T follicular helper cell (primary cell): ENCODE results near the gene HDHD5.
"Not testable (repeated sequence)": the region's sequence is repeated elsewhere in the genome, so short reads cannot be mapped to it uniquely, and the experiment has no call there.

Experiments
- DNase-seq: peaks from one replicate; pipeline ENCODE4 v3.0.0-alpha.2; 2020; ENCODE audit warnings: low read depth

The HDHD5 gene

GRCh38 chr22:17155941-17156340 is 3.1 kb downstream of the HDHD5 start:
- DNase-seq = no peak

GRCh38 chr22:17152971-17153370 is 6.1 kb downstream of the HDHD5 start:
- DNase-seq = no peak

DNA sequence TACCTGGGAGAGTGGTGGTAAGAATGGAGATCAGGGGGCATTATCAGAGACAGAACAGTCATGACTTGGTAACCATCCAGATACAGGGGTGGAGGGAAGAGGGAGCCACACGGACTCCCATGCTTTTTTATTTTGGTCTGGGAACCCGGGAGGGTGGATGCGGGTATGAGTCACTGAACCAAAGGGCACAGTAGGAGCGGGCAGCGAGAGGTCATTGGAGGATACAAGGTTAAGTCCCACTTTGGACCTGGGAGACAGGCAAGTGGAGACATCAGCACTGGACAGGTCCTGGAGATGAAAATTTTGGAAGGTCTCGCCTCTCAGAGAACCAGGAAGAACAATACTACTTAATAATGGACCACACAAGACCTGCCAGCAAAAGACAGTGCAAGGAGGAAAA is 6.7 kb downstream of the HDHD5 start:
- no peak for DNase-seq

GRCh38 chr22:17149076-17149815 is 9.8 kb downstream of the HDHD5 start:
- no peak for DNase-seq

GRCh38 chr22:17147458-17147857 is 11.6 kb downstream of the HDHD5 start:
- DNase-seq = not testable (repeated sequence)

DNA sequence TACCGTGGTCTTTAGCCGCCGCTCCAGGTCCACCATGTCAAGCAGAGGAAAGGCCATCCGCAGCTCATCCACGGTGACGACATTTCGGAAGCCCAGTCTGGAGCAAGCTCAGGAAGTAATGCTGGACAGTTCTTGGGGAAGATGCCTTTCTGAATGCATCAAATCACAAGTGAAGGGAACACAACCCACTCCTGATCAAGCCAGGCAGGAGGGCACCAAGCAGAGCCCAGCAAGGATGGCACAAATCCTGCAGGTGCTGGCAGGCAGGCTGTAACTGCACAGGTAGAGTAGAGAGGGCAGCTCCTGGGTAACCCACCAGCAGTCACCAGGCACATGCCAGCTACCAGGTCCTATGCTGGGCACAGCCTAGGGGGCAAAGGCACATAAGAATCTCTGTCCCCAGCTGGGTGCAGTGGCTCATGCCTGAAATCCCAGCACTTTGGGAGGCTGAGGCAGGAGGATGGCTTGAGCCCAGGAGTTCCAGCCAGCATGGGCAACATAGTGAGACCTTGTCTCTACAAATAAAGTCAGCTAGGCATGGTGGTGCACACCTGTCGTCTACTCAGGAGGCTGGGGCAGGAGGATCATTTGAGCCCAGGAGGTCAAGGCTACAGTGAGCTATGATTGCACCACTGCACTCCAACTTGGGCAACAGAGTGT is 13.9 kb downstream of the HDHD5 start:
- DNase-seq = no peak

- no peak for DNase-seq
Observed at GRCh38 chr22:17143826-17144225, 15.3 kb downstream of the HDHD5 start.

DNA sequence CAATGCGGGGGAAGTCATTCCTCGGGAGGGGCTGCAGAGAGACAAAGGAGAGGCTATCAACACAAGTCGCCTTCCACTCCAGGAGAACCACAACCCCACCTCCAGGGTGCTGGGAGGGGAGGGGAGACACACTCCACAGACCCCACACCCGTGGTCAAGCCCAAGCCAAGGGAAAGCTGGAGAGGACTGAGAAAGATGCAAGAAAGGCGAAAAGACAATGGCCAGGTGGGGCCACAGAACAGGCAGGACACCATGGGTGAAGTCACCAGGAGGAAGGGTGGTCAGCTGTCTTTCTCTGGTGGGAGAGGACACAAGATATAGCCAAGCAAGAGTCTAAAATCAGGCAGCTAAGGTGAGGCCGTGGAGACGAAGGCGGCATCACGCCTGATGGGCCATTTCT is 16.0 kb downstream of the HDHD5 start:
- DNase-seq = no peak

DNA sequence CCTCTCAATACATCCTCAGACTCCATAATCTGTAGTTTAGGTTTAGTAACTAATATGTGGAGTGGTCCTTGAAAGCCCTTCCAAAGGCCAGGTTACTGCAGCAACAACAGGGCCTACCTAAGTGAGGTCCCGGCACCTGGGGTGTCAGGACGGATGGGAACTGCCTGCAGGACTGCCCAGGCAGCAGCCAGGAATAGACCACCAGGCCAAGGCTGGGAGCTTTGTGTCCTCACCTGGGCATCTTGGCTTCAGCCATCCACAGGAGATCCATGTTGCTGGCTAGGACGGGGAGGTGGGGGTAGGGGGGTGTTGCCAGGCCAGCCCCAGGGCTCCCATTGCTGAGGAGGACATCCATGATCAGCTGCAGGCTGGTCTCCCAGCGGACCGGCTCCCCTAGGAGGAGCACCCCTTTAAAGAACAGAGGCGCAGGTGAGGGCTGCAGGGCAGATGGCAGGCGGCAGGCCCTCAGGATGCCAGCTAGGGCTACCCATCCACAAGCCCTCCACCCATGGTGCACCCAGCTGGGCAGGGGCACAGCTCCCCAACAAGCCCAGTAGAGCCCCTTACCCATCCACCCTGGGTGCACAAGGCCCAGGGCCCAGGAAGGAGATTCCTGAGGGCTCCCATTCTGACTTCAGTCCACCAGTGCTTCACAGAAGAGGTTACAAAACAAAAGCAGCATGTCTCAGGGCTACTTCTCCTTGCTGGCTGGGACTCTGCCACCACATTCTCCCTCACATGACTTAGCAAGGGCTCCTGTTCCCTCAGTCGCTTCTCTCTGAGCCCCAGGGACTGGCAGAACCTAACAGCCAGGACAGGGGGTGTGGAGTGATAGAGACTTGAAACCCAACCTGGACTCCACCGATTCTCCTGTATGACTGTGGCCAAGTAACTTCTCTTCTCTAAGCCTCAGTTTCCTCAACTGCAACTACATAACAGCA is 18.0 kb downstream of the HDHD5 start:
- no peak for DNase-seq

- no peak for DNase-seq
Observed at GRCh38 chr22:17140022-17140421, 19.1 kb downstream of the HDHD5 start.

- DNase-seq = no peak
Observed at GRCh38 chr22:17138513-17138912, 20.6 kb downstream of the HDHD5 start.

DNA sequence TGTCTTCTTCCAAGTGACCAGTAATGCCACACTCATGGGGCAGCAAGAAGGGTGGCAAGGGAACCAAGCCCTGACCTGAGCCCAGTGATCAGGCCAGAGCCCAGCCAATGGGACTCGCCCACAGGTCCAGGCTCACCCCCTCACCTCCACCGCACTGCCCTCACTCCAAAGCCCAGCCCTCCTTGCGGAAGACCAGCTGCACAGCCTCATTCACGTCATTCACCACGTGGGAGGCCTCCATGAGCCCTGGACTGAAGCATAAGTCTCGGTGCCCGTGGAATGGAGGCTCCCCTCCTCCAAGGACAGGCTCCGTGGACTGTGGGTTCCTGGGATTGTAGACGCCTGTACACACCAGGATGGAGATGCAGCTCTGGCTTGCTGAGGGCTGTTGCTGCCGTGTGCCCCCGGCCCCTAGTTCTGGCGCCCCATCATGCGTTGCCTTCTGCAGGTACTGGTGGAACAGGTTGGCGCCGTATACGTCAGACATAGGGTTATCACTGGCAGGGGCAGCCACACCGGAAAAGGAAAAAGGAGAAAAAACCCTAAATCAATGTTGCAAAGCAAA is 21.1 kb downstream of the HDHD5 start:
- DNase-seq = no peak

DNA sequence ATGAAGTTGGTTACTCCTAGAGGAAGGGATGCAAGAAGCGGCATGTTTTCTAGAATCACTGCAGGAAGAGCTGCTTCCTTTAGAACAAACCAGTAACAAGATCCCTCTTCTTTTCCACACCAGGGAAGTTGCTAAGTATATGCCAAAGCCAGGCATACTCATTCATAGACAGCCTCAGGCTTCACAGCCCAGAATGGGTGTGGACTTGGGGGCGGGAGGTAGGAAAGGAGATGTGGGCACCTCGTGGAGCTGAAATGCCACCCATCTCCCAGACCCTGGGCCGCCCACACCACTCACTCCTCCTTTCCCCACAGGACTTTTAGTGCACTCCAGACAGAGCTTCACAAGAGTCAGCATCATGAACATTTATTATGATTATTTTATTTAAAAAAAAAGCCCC is 21.9 kb downstream of the HDHD5 start:
- DNase-seq = no peak

GRCh38 chr22:17135153-17135760 is 23.8 kb downstream of the HDHD5 start:
- DNase-seq = no peak

- no peak for DNase-seq
Observed at GRCh38 chr22:17133137-17133536, 25.9 kb downstream of the HDHD5 start.

DNA sequence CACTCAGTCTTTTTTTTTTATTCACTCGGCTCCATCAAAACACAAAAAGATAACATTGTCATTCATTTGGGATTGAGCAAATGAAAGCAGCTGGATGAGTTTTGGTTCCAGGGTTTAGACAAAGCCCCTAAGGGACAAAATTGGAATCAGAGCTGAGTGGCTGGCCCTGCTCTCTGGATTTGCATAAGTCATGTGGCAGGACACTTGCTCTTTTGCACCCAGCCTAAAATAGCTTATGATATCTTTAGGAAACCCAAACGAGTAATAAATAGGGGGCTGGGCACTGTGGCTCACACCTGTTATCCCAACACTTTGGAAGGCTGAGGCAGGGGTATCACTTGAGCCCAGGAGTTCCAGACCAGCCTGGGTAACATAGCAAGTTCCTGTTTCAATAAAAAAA is 27.0 kb downstream of the HDHD5 start:
- no peak for DNase-seq

GRCh38 chr22:17131686-17132085 is 27.4 kb downstream of the HDHD5 start:
- DNase-seq = no peak

GRCh38 chr22:17130199-17130598 is 28.9 kb downstream of the HDHD5 start:
- no peak for DNase-seq

DNA sequence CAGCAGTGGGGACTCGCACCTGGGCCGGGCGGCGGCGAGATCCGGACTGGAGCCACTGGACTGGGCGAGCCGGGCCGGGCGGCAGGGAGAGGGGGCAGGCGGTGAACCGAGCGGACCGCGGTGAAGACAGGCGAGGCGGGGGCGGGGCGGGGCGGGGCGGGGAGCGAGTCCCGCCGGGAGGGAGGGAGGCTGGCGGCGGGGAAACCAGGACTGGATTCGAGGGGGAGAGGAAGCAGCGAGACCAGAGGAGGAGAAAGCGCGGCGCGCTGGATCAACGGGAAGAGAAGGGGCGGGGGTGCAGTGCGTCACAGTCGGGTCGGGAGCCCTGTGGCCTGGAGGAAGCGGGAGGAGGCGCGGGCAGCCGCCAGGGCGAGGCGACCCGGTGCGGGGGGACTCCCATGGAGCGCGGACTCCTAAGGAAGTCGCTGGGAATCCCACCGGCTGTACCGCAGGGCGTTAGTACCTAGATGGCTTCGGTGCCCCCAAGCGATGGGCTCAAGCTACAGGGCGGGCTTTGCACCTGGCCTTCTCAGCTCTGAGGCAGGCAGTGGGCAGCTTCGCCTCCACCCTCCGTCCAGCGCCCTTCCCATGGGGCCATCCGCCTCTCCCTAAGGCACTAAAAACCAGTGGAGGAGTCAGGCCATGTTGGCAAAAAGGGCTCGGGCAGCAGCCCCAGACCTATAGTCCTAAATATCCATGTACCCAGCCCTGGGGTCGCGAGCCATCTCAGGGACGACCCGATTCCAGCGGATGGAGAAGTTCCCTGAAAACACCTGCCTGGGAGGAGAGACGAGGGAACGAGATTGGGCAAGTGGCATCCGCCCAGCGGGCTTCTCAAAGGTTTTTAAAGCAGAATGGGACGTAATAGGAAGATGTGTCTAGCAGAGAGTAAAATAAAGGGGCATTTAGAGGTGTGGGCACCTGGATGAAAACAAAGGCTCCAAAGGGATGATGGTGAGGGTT is 37.6 kb downstream of the HDHD5 start, which contains the start of gene TMEM121B:
Gene TMEM121B, minus strand, starts transcription at position 128 of the 963 bp plus-strand sequence. CDS start 233 bp downstream, outside the sequence.
- DNase-seq = no peak

DNA sequence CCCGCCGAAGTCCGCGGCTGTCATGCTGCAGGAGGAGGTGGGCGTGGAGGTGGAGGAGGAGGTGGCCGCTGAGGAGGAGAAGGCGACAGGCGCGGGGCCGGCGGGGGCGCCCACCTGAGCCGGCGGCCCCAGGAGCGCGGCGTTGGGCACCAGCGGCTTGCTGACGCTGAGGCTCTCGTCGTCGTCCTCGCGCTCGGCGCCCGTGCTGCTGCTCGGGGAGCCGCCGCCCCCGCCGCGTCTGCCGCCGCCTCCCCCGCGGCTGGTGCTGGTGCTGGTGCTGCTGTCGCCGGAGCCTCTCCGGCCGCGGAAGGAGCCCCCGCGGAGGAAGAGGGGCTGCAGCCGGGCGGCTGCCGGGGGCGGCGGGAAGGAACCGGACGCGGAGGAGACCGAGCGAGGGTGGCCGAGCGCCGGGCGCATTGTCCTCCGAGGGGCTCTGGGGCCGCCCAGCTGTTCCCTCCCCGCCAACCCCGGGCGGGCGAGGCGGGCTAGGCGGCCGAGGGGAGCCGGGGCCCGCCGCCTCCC is 38.3 kb downstream of the HDHD5 start:
- DNase-seq = no peak
